Spinal cord (tissue), 10 donors: ENCODE measurements around the gene ABCA10. TPM values are rescaled to one million over a fixed set of nuclear protein-coding genes. Genes with fewer than 3 reads are reported as not detected.

ENCODE experiments used
- DNase-seq, 6 donors: peaks; one replicate each; pipeline versions ENCODE4 v3.0.0 to v3.0.0-alpha.2; 2013 to 2015; ENCODE audit warnings: low spot score in 6 of 6, low read depth in 4 of 6
- H3K27ac ChIP-seq: one replicate; pipeline ENCODE4 v1.5.1; 2013; ENCODE audit warnings: low read depth, low read length, control low read depth
- H3K27me3 ChIP-seq: one replicate; pipeline ENCODE4 v1.6.1; 2013; ENCODE audit warnings: low read length; ENCODE audit not compliant: control insufficient read depth, insufficient read depth
- H3K36me3 ChIP-seq: one replicate; pipeline ENCODE4 v1.6.1; 2013; ENCODE audit warnings: low read length; ENCODE audit not compliant: control insufficient read depth, insufficient read depth
- H3K4me1 ChIP-seq: one replicate; pipeline ENCODE4 v1.6.1; 2013; ENCODE audit warnings: low read length; ENCODE audit not compliant: control insufficient read depth, insufficient read depth
- H3K4me3 ChIP-seq: one replicate; pipeline ENCODE4 v1.5.1; 2013; ENCODE audit warnings: low read depth, low read length, control low read depth
- H3K9me3 ChIP-seq: one replicate; pipeline ENCODE4 v1.6.1; 2013; ENCODE audit warnings: low read length; ENCODE audit not compliant: control insufficient read depth, insufficient read depth
- WGBS: methylation state at CpG from one replicate; pipeline ENCODE4 v1.1.5; 2013; ENCODE audit warnings: missing lambda C conversion rate; ENCODE audit not compliant: insufficient coverage; 5-methylcytosine and 5-hydroxymethylcytosine counted together
- polyA plus RNA-seq, 2 donors: library from polyadenylated mRNA; unstranded; fragments of 120-200 nt; gene quantifications; one replicate each; pipeline ENCODE4 v1.2.1, GENCODE V29; 2013; ENCODE audit not compliant: insufficient read length in 2 of 2
- total RNA-seq, 2 donors: library from RNA; depleted of rRNA in 1 of 2; stranded (reverse); fragments of 120-200 nt in 1 of 2; fragments of >200 nt in 1 of 2; gene quantifications; one replicate each; pipeline versions ENCODE4 v1.2.3 to v1.2.4, GENCODE V29; 2013 to 2014
- donor health status: healthy.

The ABCA10 gene
- total and polyA plus RNA-seq, 4 donors: 2.7 to 21.4 (median 5.7) TPM

DNA sequence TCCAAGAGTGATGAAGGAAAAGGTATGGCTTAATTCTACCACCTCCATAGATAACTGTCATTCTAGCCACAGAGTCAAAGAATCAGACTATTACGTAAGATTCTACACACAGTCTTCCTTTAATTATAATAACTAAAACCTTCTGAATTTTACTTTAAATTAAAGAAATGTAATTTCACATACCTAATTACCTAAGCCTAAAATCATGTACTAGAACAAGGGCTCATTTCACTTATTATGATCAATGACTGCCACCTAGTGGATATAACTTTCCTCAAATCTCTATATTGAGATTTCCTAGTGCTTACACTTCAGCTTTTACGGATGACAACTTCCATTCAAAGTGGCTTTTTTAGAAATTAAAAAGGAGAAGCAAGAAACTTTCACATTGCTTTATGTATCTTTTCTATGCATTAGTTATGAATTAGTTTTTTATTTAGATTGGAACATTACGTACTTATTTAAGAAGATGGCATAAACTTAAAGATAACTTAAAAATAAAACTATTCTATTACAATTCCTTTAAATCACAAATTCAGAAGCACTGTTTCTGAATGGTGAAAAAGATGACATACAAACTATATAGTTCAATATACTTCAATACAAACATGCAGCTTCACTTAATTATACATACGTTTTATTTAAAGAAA lies 18.2 kb upstream of the ABCA10 start:
- peak; percentile 17 to 84 (median 40) for DNase-seq
- no CpG with 5 or more reads among the region's 4 CpGs for WGBS

GRCh38 chr17:69246202-69246601 lies 17.6 kb upstream of the ABCA10 start:
- H3K9me3 ChIP-seq: no peaks in the 10 kb centered on the region
- no peak overlapping the region for H3K27ac ChIP-seq
- no CpG with 5 or more reads among the region's 1 CpG for WGBS
- no peaks in the 10 kb centered on the region for H3K4me1 ChIP-seq
- no peaks in the 10 kb centered on the region for H3K27me3 ChIP-seq
- no peak for DNase-seq
- H3K36me3 ChIP-seq: no peaks in the 10 kb centered on the region
- H3K4me3 ChIP-seq: no peak overlapping the region

More for the DNA sequence above, 18.2 kb upstream of the ABCA10 start:
- no peak overlapping the region for H3K27ac ChIP-seq
- H3K4me3 ChIP-seq: no peak overlapping the region
- no peaks in the 10 kb centered on the region for H3K27me3 ChIP-seq
- H3K36me3 ChIP-seq: no peaks in the 10 kb centered on the region
- H3K9me3 ChIP-seq: no peaks in the 10 kb centered on the region
- no peaks in the 10 kb centered on the region for H3K4me1 ChIP-seq

- no CpG with 5 or more reads among the region's 2 CpGs for WGBS
- H3K4me1 ChIP-seq: no peaks in the 10 kb centered on the region
- no peak overlapping the region for H3K4me3 ChIP-seq
- no peak for DNase-seq
- no peaks in the 10 kb centered on the region for H3K36me3 ChIP-seq
- no peaks in the 10 kb centered on the region for H3K27me3 ChIP-seq
- H3K27ac ChIP-seq: no peak overlapping the region
- H3K9me3 ChIP-seq: no peaks in the 10 kb centered on the region
Measured at GRCh38 chr17:69245617-69246016, 17.0 kb upstream of the ABCA10 start.

- H3K9me3 ChIP-seq: no peaks in the 10 kb centered on the region
- DNase-seq: no peak
- H3K4me3 ChIP-seq: no peak overlapping the region
- peak overlapping the region; percentile 33 for H3K27ac ChIP-seq
- no peaks in the 10 kb centered on the region for H3K27me3 ChIP-seq
- H3K36me3 ChIP-seq: no peaks in the 10 kb centered on the region
- H3K4me1 ChIP-seq: no peaks in the 10 kb centered on the region
- 76% methylated on average over 6 of the region's 8 CpGs for WGBS
Measured at GRCh38 chr17:69239611-69240600, 11.3 kb upstream of the ABCA10 start.

DNA sequence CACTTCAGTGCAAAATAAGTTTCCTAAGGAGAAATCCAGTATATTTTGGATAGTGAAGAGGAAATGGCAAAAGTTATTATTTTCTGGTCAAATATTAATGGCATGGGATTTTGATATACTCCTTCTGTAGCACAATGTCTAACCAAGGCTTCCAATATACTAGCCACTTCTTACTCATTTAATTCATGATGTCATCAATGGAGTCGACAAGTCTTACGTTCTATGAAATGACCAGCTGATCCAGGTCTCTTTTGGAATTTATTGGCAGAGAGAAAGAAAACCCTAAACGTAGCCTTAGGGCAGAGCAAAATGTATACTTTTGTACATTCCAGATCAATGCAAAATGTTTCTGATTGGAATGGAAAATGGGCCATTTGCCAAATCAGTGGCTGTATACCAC lies 8.3 kb upstream of the ABCA10 start:
- Histone ChIP-seq H3K27me3 (no peaks in the 10 kb centered on the region), H3K27ac (no peak overlapping the region), H3K9me3 (no peaks in the 10 kb centered on the region), H3K36me3 (no peaks in the 10 kb centered on the region), H3K4me3 (no peak overlapping the region), H3K4me1 (no peaks in the 10 kb centered on the region)
- DNase-seq: no peak
- WGBS: 80% methylated on average over 1 of the region's 3 CpGs

- Histone ChIP-seq H3K27ac (no peak overlapping the region), H3K4me3 (no peak overlapping the region), H3K9me3 (no peaks in the 10 kb centered on the region), H3K27me3 (no peaks in the 10 kb centered on the region), H3K36me3 (no peaks in the 10 kb centered on the region), H3K4me1 (no peaks in the 10 kb centered on the region)
- DNase-seq: no peak
- no CpG with 5 or more reads among the region's 2 CpGs for WGBS
Measured at GRCh38 chr17:69236464-69236863, 7.8 kb upstream of the ABCA10 start.

DNA sequence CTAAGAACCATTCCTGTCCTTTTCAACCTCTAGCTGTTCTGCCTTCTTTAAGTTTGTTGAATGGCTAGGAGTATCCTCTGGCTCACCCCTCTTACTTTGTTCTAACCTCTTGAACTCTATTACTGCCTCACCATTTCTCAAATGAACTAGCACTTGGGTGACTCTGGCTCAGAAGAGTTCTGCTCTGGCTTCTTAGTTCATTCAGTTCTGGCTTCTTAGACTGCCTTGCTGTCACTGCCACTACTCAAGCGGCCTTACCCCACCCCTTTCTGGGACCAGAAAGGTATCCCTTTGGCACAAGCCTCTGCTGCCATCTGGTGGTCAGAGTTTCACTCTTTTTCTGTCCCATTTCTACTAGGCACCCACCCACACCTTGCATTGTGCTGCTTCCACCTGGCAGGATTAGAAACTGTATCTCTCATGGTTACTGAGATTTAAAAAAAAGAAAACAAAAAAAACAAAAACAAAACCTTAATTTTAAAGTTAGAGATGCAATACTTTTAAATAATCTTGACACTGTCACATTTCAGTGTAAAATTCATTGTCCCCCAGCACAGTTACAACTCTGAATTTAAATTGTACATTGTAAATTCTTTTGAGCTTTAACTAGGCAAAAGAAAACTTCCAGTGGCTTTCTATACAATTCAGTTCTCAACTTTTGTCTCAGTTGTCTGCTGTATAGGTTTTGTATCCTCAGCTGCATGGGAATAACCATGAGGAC lies 6.9 kb upstream of the ABCA10 start:
- no peak overlapping the region for H3K4me3 ChIP-seq
- WGBS: 0% methylated on average over 1 of the region's 1 CpG
- H3K4me1 ChIP-seq: no peaks in the 10 kb centered on the region
- H3K36me3 ChIP-seq: no peaks in the 10 kb centered on the region
- H3K27me3 ChIP-seq: no peaks in the 10 kb centered on the region
- no peaks in the 10 kb centered on the region for H3K9me3 ChIP-seq
- peak; percentile 31 to 90 (median 55) for DNase-seq
- H3K27ac ChIP-seq: no peak overlapping the region

DNA sequence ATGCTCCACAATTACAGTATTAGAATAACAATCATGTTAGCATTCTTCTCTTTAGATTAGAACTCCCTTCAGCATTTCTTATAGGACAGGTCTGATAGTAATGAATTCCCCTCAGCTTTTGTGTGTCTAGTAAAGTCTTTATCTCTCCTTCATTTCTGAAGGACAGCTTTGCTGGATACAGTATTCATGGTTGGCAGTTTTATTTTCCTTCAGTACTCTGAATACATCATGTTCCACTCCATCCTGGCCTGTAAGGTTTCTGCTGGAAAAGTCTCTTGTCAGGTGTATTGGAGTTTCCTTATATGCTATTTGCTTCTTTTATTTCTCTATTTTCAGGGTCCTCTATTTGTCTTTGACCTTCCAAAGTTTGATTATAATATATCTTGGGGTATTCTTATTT lies 4.0 kb upstream of the ABCA10 start:
- Histone ChIP-seq H3K4me1 (no peaks in the 10 kb centered on the region), H3K27ac (no peak overlapping the region), H3K27me3 (no peaks in the 10 kb centered on the region), H3K36me3 (no peaks in the 10 kb centered on the region), H3K9me3 (no peaks in the 10 kb centered on the region), H3K4me3 (no peak overlapping the region)
- DNase-seq: no peak

DNA sequence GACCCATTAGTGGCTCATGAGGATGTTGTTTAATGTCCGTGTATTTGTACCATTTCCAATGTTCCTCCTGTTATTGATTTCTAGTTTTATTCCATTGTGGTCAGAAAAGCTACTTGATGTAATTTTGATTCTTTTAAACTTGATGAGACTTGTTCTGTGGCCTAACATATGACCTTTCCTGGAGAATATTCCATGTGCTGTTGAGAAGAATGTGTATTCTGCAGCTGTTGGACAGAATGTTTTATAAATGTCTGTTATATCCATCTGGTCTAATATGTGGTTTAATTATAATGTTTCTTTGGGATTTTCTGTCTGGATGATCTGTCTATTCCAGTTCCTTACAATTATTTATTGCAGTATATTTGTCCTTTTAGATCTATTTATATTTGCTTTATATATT lies 2.9 kb upstream of the ABCA10 start:
- Histone ChIP-seq H3K9me3 (no peaks in the 10 kb centered on the region), H3K4me3 (no peak overlapping the region), H3K27me3 (no peaks in the 10 kb centered on the region), H3K4me1 (no peaks in the 10 kb centered on the region), H3K36me3 (no peaks in the 10 kb centered on the region), H3K27ac (no peak overlapping the region)
- no peak for DNase-seq
- WGBS: no CpG with 5 or more reads among the region's 1 CpG
